PC-9 (cell line): ENCODE measurements around the gene KRT6B. TPM values are rescaled to one million over a fixed set of nuclear protein-coding genes. Genes with fewer than 3 reads are reported as not detected.
A peak's percentile ranks its signal among the peaks of the same experiment; 100 is the strongest.

Experiments used
- BruUV-seq: library from RNA; stranded (reverse); fragments of 400-500 nt; replicated peaks from 2 replicates; lab custom pipeline; 2021; lab: Mats Ljungman, UMichigan
- CTCF ChIA-PET: fragments of 300-600 bp; sonication (Branson Sonifier 250); formaldehyde crosslinking; loops from one replicate; lab custom pipeline; 2022; ENCODE audit warnings: antibody characterized with exemption; lab: Charles Lee
- POLR2A ChIA-PET: fragments of 300-600 bp; sonication (Branson Sonifier 250); formaldehyde crosslinking; loops from one replicate; lab custom pipeline; 2022; ENCODE audit warnings: antibody characterized with exemption; ENCODE audit not compliant: unreplicated experiment; lab: Charles Lee
- DNase-seq, 2 experiments: peaks; one replicate each; pipeline versions ENCODE4 v3.0.0 to v3.0.0-alpha.2; 2015 to 2022; ENCODE audit warnings: mixed read lengths in 1 of 2
- H2AFZ ChIP-seq: fragments of 200-600 bp; sonication (generic); 2 replicates; pipeline ENCODE4 v1.8.1; 2017; ENCODE audit warnings: antibody characterized with exemption
- H3F3A ChIP-seq: fragments of 200-600 bp; sonication (generic); 2 replicates; pipeline ENCODE4 v1.8.1; 2017; ENCODE audit warnings: antibody characterized with exemption, mild to moderate bottlenecking, low read depth; ENCODE audit not compliant: insufficient read depth
- H3K27ac ChIP-seq: fragments of 200-600 bp; sonication (generic); 2 replicates; pipeline ENCODE4 v1.6.1; 2016; ENCODE audit warnings: mixed run types
- H3K27me3 ChIP-seq: fragments of 200-600 bp; sonication (generic); 2 replicates; pipeline ENCODE4 v1.6.1; 2016; ENCODE audit warnings: low read depth, mixed run types; ENCODE audit not compliant: insufficient read depth
- H3K36me3 ChIP-seq: fragments of 200-600 bp; sonication (generic); 2 replicates; pipeline ENCODE4 v1.6.1; 2016; ENCODE audit warnings: low read depth, mixed run types
- H3K4me1 ChIP-seq: fragments of 200-600 bp; sonication (generic); replicated peaks from 2 replicates; pipeline ENCODE4 v1.6.1; 2016; ENCODE audit warnings: mixed run types; ENCODE audit not compliant: insufficient read depth
- H3K4me2 ChIP-seq: fragments of 200-600 bp; sonication (generic); 2 replicates; pipeline ENCODE4 v1.6.1; 2017; ENCODE audit warnings: mixed run types
- H3K4me3 ChIP-seq: fragments of 200-600 bp; sonication (generic); 2 replicates; pipeline ENCODE4 v1.6.1; 2016; ENCODE audit warnings: mixed run types
- H3K79me2 ChIP-seq: fragments of 200-600 bp; sonication (generic); 2 replicates; pipeline ENCODE4 v1.6.1; 2017; ENCODE audit warnings: low read depth, mixed run types
- H3K9me2 ChIP-seq: fragments of 200-600 bp; sonication (generic); 2 replicates; pipeline ENCODE4 v1.8.1; 2017; ENCODE audit warnings: mild to moderate bottlenecking; ENCODE audit not compliant: insufficient read depth
- H3K9me3 ChIP-seq: fragments of 200-600 bp; sonication (generic); 2 replicates; pipeline ENCODE4 v1.8.1; 2016; ENCODE audit warnings: low read depth; ENCODE audit not compliant: insufficient read depth
- H4K20me1 ChIP-seq: fragments of 200-600 bp; sonication (generic); 2 replicates; pipeline ENCODE4 v1.8.1; 2017; ENCODE audit not compliant: insufficient read depth
- CTCF ChIP-seq: fragments of 200-600 bp; sonication (generic); conservative IDR thresholded peaks from 2 replicates; pipeline ENCODE4 v1.6.1; 2017; ENCODE audit warnings: mixed run types, antibody characterized with exemption, mild to moderate bottlenecking, moderate library complexity
- EZH2 ChIP-seq: fragments of 200-600 bp; sonication (generic); IDR thresholded peaks from 2 replicates; pipeline ENCODE4 v1.8.0; 2017; ENCODE audit warnings: antibody characterized with exemption, low read depth
- intact Hi-C: fragments of 100-400 bp; cut with micrococcal nuclease; formaldehyde crosslinking; loops from one replicate; pipeline ENCODE4 v1.10.0; 2022; ENCODE audit not compliant: unreplicated experiment
- total RNA-seq: library from RNA; stranded (reverse); gene quantifications from 2 replicates; pipeline ENCODE4 v1.2.3, GENCODE V29; 2021

The KRT6B gene
- total RNA-seq, 1 experiment from 2014 or later = 0.98 TPM

- no peaks in the 10 kb centered on the region for H4K20me1 ChIP-seq
- ChIA-PET POLR2A (interaction anchor here (0.5 to 1.1 kb wide), 6 partner anchors 23 to 355 kb away, joined by 3 to 6 read pairs (median 4); no protein-coding TSS in a partner anchor), CTCF (interaction anchor here (0.7 to 1.6 kb wide), 4 partner anchors 26 to 370 kb away, joined by 3 read pairs; no protein-coding TSS in a partner anchor)
- intact Hi-C loops = loop anchor here (1.0 kb wide), 1 partner anchor 26 kb away; no protein-coding TSS in a partner anchor
- TF ChIP-seq CTCF (no peak), EZH2 (no peak)
- H3K9me3 ChIP-seq = 0 out of 2 replicates have a peak, but pooled peaks cover 3% of the 10 kb centered on the region
- no peaks in the 10 kb centered on the region for H3K79me2 ChIP-seq
- peak overlapping the region; percentile 68 for H3K27ac ChIP-seq
- H3K27me3 ChIP-seq = no peaks in the 10 kb centered on the region
- H3K9me2 ChIP-seq = no peaks in the 10 kb centered on the region
- H3K4me1 ChIP-seq = peaks cover 41% of the 10 kb centered on the region
- no TSS peak for BruUV-seq
- H3K4me2 ChIP-seq = peak overlapping the region; percentile 57; the same call in 1 of the 2 replicates
- no peak overlapping the region for H3K4me3 ChIP-seq
- no peak overlapping the region for H2AFZ ChIP-seq
- H3K36me3 ChIP-seq = no peaks in the 10 kb centered on the region
- DNase-seq = peak; percentile 79 to 80
- H3F3A ChIP-seq = peaks cover 20% of the 10 kb centered on the region; the same call in 1 of the 2 replicates
These were observed 44.7 kb upstream of the KRT6B start for GRCh38 chr12:52496590-52497071.

GRCh38 chr12:52496054-52496453 is 44.1 kb upstream of the KRT6B start:
- Histone ChIP-seq H3K4me1 (peaks cover 41% of the 10 kb centered on the region), H3K27me3 (no peaks in the 10 kb centered on the region), H3K27ac (peak overlapping the region; percentile 68), H4K20me1 (no peaks in the 10 kb centered on the region), H3K79me2 (no peaks in the 10 kb centered on the region), H3K36me3 (no peaks in the 10 kb centered on the region), H3K9me2 (no peaks in the 10 kb centered on the region), H3K9me3 (0 out of 2 replicates have a peak, but pooled peaks cover 3% of the 10 kb centered on the region), H3F3A (peaks cover 20% of the 10 kb centered on the region; the same call in 1 of the 2 replicates), H3K4me2 (peak overlapping the region; percentile 57), H2AFZ (no peak overlapping the region), H3K4me3 (no peak overlapping the region)
- intact Hi-C loops = loop anchor here (1.0 kb wide), 1 partner anchor 26 kb away; no protein-coding TSS in a partner anchor
- TF ChIP-seq CTCF = no peak
- TF ChIP-seq EZH2 = no peak
- CTCF ChIA-PET = interaction anchor here (1.0 to 1.6 kb wide), 3 partner anchors 24 to 105 kb away, joined by 3 to 4 read pairs (median 3); partner anchors contain the start of gene KRT5
- DNase-seq = no peak
- BruUV-seq = no TSS peak
- POLR2A ChIA-PET = interaction anchor here (0.6 to 1.1 kb wide), 5 partner anchors 23 to 352 kb away, joined by 3 to 5 read pairs (median 4); no protein-coding TSS in a partner anchor

GRCh38 chr12:52495389-52495788 is 43.4 kb upstream of the KRT6B start:
- Histone ChIP-seq H3K9me2 (no peaks in the 10 kb centered on the region), H3K27ac (no peak overlapping the region), H3K9me3 (0 out of 2 replicates have a peak, but pooled peaks cover 3% of the 10 kb centered on the region), H3K4me3 (no peak overlapping the region), H3K4me1 (peaks cover 41% of the 10 kb centered on the region), H3F3A (peaks cover 20% of the 10 kb centered on the region; the same call in 1 of the 2 replicates), H4K20me1 (no peaks in the 10 kb centered on the region), H3K27me3 (no peaks in the 10 kb centered on the region), H3K79me2 (no peaks in the 10 kb centered on the region), H3K4me2 (peak overlapping the region; percentile 57), H3K36me3 (no peaks in the 10 kb centered on the region), H2AFZ (no peak overlapping the region)
- no TSS peak for BruUV-seq
- intact Hi-C loops = loop anchor here (2.0 kb wide), 2 partner anchors 53 to 375 kb away; no protein-coding TSS in a partner anchor
- ChIA-PET POLR2A (interaction anchor here (0.6 to 0.7 kb wide), 4 partner anchors 50 to 262 kb away, joined by 3 to 5 read pairs (median 4); partner anchors contain the start of gene KRT7), CTCF (interaction anchor here (0.6 to 1.1 kb wide), 3 partner anchors 10 to 105 kb away, joined by 3 to 4 read pairs (median 3); partner anchors contain the start of gene KRT5)
- peak in 1 of 2 experiments; percentile 51 for DNase-seq
- TF ChIP-seq EZH2 (no peak), CTCF (no peak)
